H1 (cell line): ENCODE measurements around the gene PAGE2B. TPM values are rescaled to one million over a fixed set of nuclear protein-coding genes. Genes with fewer than 3 reads are reported as not detected.

Experiments used
- CTCF ChIA-PET: fragments of 300-600 bp; sonication (Branson Sonifier 250); formaldehyde crosslinking; loops from one replicate; lab custom pipeline; 2021; ENCODE audit not compliant: partially characterized antibody; lab: Charles Lee
- POLR2A ChIA-PET: fragments of 300-600 bp; sonication (Branson Sonifier 250); formaldehyde crosslinking; loops from one replicate; lab custom pipeline; 2021; ENCODE audit warnings: inconsistent platforms; ENCODE audit not compliant: partially characterized antibody; lab: Charles Lee
- DNase-seq, 2 experiments: peaks; one replicate each; pipeline versions ENCODE4 v3.0.0 to v3.0.0-alpha.2; 2010 to 2022; ENCODE audit warnings: low spot score in 2 of 2, low read depth in 1 of 2, mixed read lengths in 1 of 2
- FAIRE-seq: peaks from 2 replicates; lab custom pipeline; 2011; peaks lifted over from hg19 to GRCh38; lab: Jason Lieb, UNC
- H2AFZ ChIP-seq: 2 replicates; pipeline ENCODE4 v1.8.1; 2012; ENCODE audit warnings: low read length, inconsistent platforms
- H2AK5ac ChIP-seq: 2 replicates; pipeline ENCODE4 v1.6.1; 2013; ENCODE audit warnings: low read depth, low read length
- H2BK120ac ChIP-seq: replicated peaks from 2 replicates; pipeline ENCODE3; 2013; ENCODE audit warnings: low read depth, low read length, inconsistent platforms
- H2BK12ac ChIP-seq: 2 replicates; pipeline ENCODE4 v1.6.1; 2013; ENCODE audit warnings: low read depth, low read length
- H2BK15ac ChIP-seq: 2 replicates; pipeline ENCODE4 v1.6.1; 2013; ENCODE audit warnings: low read length
- H2BK20ac ChIP-seq: 2 replicates; pipeline ENCODE4 v1.6.1; 2013; ENCODE audit warnings: low read length
- H2BK5ac ChIP-seq: 2 replicates; pipeline ENCODE4 v1.6.1; 2013; ENCODE audit warnings: low read depth, low read length
- H3K14ac ChIP-seq: 2 replicates; pipeline ENCODE4 v1.6.1; 2013; ENCODE audit warnings: inconsistent platforms; ENCODE audit not compliant: insufficient read length
- H3K18ac ChIP-seq: 2 replicates; pipeline ENCODE4 v1.6.1; 2013; ENCODE audit warnings: low read length; ENCODE audit errors: extremely low read depth
- H3K23ac ChIP-seq: 2 replicates; pipeline ENCODE4 v1.6.1; 2013; ENCODE audit warnings: inconsistent platforms; ENCODE audit not compliant: insufficient read length
- H3K23me2 ChIP-seq: 2 replicates; pipeline ENCODE4 v1.6.1; 2013; ENCODE audit warnings: low read depth, low read length
- H3K27ac ChIP-seq: 2 replicates; pipeline ENCODE4 v1.6.1; 2011; ENCODE audit warnings: low read depth, low read length, inconsistent platforms
- H3K27me3 ChIP-seq, 4 experiments: replicated peaks in 1 of 4; 1 replicate in 1 of 4; 2 replicates in 3 of 4; pipeline versions ENCODE4 v1.6.1 to v1.8.1; 2011 to 2013; ENCODE audit warnings: low read length in 3 of 4, mild to moderate bottlenecking in 3 of 4, inconsistent platforms in 2 of 4, mixed read lengths in 2 of 4, moderate library complexity in 1 of 4; ENCODE audit not compliant: control insufficient read depth in 3 of 4, insufficient read depth in 3 of 4; ENCODE audit errors: extremely low read depth in 1 of 4
- H3K36me3 ChIP-seq, 4 experiments: 2 replicates each; pipeline versions ENCODE4 v1.6.1 to v1.8.1; 2011 to 2013; ENCODE audit warnings: mild to moderate bottlenecking in 4 of 4, low read length in 3 of 4, moderate library complexity in 2 of 4, control low read depth in 1 of 4, inconsistent platforms in 1 of 4; ENCODE audit not compliant: insufficient read depth in 4 of 4, control insufficient read depth in 2 of 4
- H3K4ac ChIP-seq: replicated peaks from 2 replicates; pipeline ENCODE3; 2013; ENCODE audit warnings: low read length, low read depth, mixed read lengths, inconsistent platforms; ENCODE audit not compliant: insufficient read length
- H3K4me1 ChIP-seq, 4 experiments: replicated peaks in 1 of 4; 1 replicate in 1 of 4; 2 replicates in 3 of 4; pipeline versions ENCODE4 v1.6.1 to v1.8.1; 2011 to 2013; ENCODE audit warnings: low read length in 3 of 4, inconsistent platforms in 2 of 4, mixed read lengths in 1 of 4; ENCODE audit not compliant: insufficient read depth in 4 of 4, control insufficient read depth in 3 of 4
- H3K4me2 ChIP-seq, 2 experiments: 2 replicates each; pipeline versions ENCODE4 v1.6.1 to v1.8.1; 2011 to 2013; ENCODE audit warnings: low read depth in 2 of 2, low read length in 2 of 2, control low read depth in 1 of 2, inconsistent platforms in 1 of 2, mild to moderate bottlenecking in 1 of 2; ENCODE audit not compliant: insufficient read depth in 1 of 2
- H3K4me3 ChIP-seq, 4 experiments: fragments of 200-600, 300-600 bp in 1 of 4; sonication (generic), shearing (Covaris generic), sonication (Bioruptor Twin) in 1 of 4; 2 replicates each; pipeline versions ENCODE4 v1.5.1 to v1.8.1; 2011 to 2016; ENCODE audit warnings: low read length in 4 of 4, low read depth in 3 of 4, control low read depth in 2 of 4, inconsistent platforms in 2 of 4, mild to moderate bottlenecking in 2 of 4, mixed read lengths in 1 of 4, moderate library complexity in 1 of 4; ENCODE audit not compliant: insufficient read depth in 2 of 4; ENCODE audit errors: extremely low read depth in 1 of 4
- H3K56ac ChIP-seq: replicated peaks from 2 replicates; pipeline ENCODE3; 2013; ENCODE audit warnings: low read depth, mild to moderate bottlenecking, mixed read lengths, low read length, inconsistent platforms; ENCODE audit not compliant: insufficient read length
- H3K79me1 ChIP-seq: 2 replicates; pipeline ENCODE4 v1.6.1; 2013; ENCODE audit warnings: low read depth, low read length, control low read depth
- H3K79me2 ChIP-seq, 2 experiments: 2 replicates each; pipeline versions ENCODE4 v1.6.1 to v1.8.1; 2012 to 2013; ENCODE audit warnings: low read length in 2 of 2, mild to moderate bottlenecking in 2 of 2, inconsistent platforms in 1 of 2; ENCODE audit not compliant: insufficient read depth in 2 of 2, control insufficient read depth in 1 of 2
- H3K9ac ChIP-seq, 4 experiments: replicated peaks in 1 of 4; 1 replicate in 1 of 4; 2 replicates in 3 of 4; pipeline versions ENCODE4 v1.6.1 to v1.8.1; 2011 to 2013; ENCODE audit warnings: low read depth in 3 of 4, low read length in 3 of 4, control low read depth in 2 of 4, mild to moderate bottlenecking in 2 of 4, moderate library complexity in 2 of 4, inconsistent platforms in 1 of 4; ENCODE audit errors: extremely low read depth in 1 of 4
- H3K9me3 ChIP-seq, 2 experiments: 2 replicates each; pipeline versions ENCODE4 v1.6.1 to v1.8.1; 2012 to 2013; ENCODE audit warnings: mild to moderate bottlenecking in 2 of 2, moderate library complexity in 2 of 2, control low read depth in 1 of 2, inconsistent platforms in 1 of 2, low read depth in 1 of 2, low read length in 1 of 2, mixed read lengths in 1 of 2; ENCODE audit not compliant: insufficient read depth in 2 of 2
- H4K20me1 ChIP-seq, 2 experiments: replicated peaks in 1 of 2; 2 replicates each; pipeline versions ENCODE3 to v1.8.1; 2011 to 2013; ENCODE audit warnings: inconsistent platforms in 2 of 2, low read length in 2 of 2, mild to moderate bottlenecking in 1 of 2; ENCODE audit not compliant: insufficient read depth in 2 of 2, control insufficient read depth in 1 of 2
- H4K5ac ChIP-seq: 2 replicates; pipeline ENCODE4 v1.6.1; 2013; ENCODE audit warnings: low read length, low read depth, mixed read lengths, inconsistent platforms; ENCODE audit not compliant: insufficient read length
- H4K8ac ChIP-seq: 2 replicates; pipeline ENCODE4 v1.8.0; 2013; ENCODE audit warnings: mild to moderate bottlenecking, moderate library complexity, low read length, inconsistent platforms; ENCODE audit not compliant: insufficient read depth; ENCODE audit errors: extremely low read depth
- H4K91ac ChIP-seq: replicated peaks from 2 replicates; pipeline ENCODE3; 2013; ENCODE audit warnings: low read length, mixed read lengths, inconsistent platforms; ENCODE audit not compliant: insufficient read length
- BACH1 ChIP-seq: IDR thresholded peaks from 2 replicates; pipeline ENCODE4 v1.6.1; 2012; ENCODE audit warnings: low read length, improper control_type of control experiment
- BRCA1 ChIP-seq: IDR thresholded peaks from 2 replicates; pipeline ENCODE4 v1.6.1; 2012; ENCODE audit warnings: low read depth, low read length, improper control_type of control experiment
- CBX8 ChIP-seq: fragments of 300-800, 300-1000 bp; sonication (generic); IDR thresholded peaks from 2 replicates; pipeline ENCODE4 v1.7.1; 2016; ENCODE audit warnings: low read depth, low read length, borderline replicate concordance
- GABPA ChIP-seq: IDR thresholded peaks from 2 replicates; pipeline ENCODE4 v1.6.1; 2011; ENCODE audit warnings: mild to moderate bottlenecking, low read length, moderate library complexity, borderline replicate concordance; ENCODE audit not compliant: insufficient read depth
- KDM1A ChIP-seq: fragments of 200-600, 300-600 bp; sonication (generic); IDR thresholded peaks from 2 replicates; pipeline ENCODE4 v1.7.1; 2016; ENCODE audit warnings: mild to moderate bottlenecking, low read length, borderline replicate concordance
- POLR2AphosphoS5 ChIP-seq: IDR thresholded peaks from 2 replicates; pipeline ENCODE4 v1.6.1; 2011; ENCODE audit warnings: low read depth, low read length
- POU5F1 ChIP-seq: IDR thresholded peaks from 2 replicates; pipeline ENCODE4 v1.6.1; 2011; ENCODE audit warnings: low read depth, mild to moderate bottlenecking, low read length, moderate library complexity
- RBBP5 ChIP-seq: IDR thresholded peaks from 2 replicates; pipeline ENCODE4 v1.7.1; 2012; ENCODE audit warnings: low read depth, mild to moderate bottlenecking, inconsistent platforms, low read length, moderate library complexity, borderline replicate concordance
- SP1 ChIP-seq: IDR thresholded peaks from 2 replicates; pipeline ENCODE4 v1.6.1; 2011; ENCODE audit warnings: low read depth, low read length
- SP4 ChIP-seq: IDR thresholded peaks from 2 replicates; pipeline ENCODE4 v1.6.1; 2012; ENCODE audit warnings: low read length, inconsistent platforms
- SUZ12 ChIP-seq: fragments of 200-600 bp; sonication (generic); IDR thresholded peaks from 2 replicates; pipeline ENCODE4 v1.6.1; 2012; ENCODE audit warnings: mild to moderate bottlenecking, inconsistent platforms, low read length, moderate library complexity, mixed read lengths
- WGBS, 2 experiments: shearing (Covaris generic) in 1 of 2; methylation state at CpG; one replicate each; pipeline versions ENCODE4 v1.1.6 to v1.1.7; 2013 to 2015; ENCODE audit warnings: low lambda C conversion rate in 2 of 2, mixed read lengths in 2 of 2, inconsistent platforms in 1 of 2, low coverage in 1 of 2, missing lambda C conversion rate in 1 of 2; ENCODE audit not compliant: insufficient replicate concordance in 2 of 2, insufficient coverage in 1 of 2, insufficient read length in 1 of 2; ENCODE audit errors: extremely low coverage in 1 of 2, missing lambda C conversion rate in 1 of 2; 5-methylcytosine and 5-hydroxymethylcytosine counted together
- polyA plus RNA-seq, 7 experiments: library from polyadenylated mRNA; depleted of rRNA in 3 of 7; stranded (reverse) in 5 of 7; unstranded in 2 of 7; fragments of >200 nt in 5 of 7; fragments of 200-250 nt in 2 of 7; gene quantifications; 1 replicate in 5 of 7; 2 replicates in 1 of 7; 4 replicates in 1 of 7; pipeline versions ENCODE4 v1.2.1 to v1.2.3, GENCODE V29; 2011 to 2013; ENCODE audit warnings: missing spikeins in 2 of 7, mixed read lengths in 2 of 7
- total RNA-seq: library from RNA; stranded (reverse); fragmentation: NEBNext Ultra II Directional; extraction: Animal tissue kit (Norgen Biotek cat#: 25700); gene quantifications from 2 replicates; pipeline ENCODE4 v1.2.1, GENCODE V29; 2021

The PAGE2B gene
- total and polyA plus RNA-seq, 2 of the 8 experiments (the other 6 are each of a cell fraction or from before 2014, with no cell fraction given) = not detected

DNA sequence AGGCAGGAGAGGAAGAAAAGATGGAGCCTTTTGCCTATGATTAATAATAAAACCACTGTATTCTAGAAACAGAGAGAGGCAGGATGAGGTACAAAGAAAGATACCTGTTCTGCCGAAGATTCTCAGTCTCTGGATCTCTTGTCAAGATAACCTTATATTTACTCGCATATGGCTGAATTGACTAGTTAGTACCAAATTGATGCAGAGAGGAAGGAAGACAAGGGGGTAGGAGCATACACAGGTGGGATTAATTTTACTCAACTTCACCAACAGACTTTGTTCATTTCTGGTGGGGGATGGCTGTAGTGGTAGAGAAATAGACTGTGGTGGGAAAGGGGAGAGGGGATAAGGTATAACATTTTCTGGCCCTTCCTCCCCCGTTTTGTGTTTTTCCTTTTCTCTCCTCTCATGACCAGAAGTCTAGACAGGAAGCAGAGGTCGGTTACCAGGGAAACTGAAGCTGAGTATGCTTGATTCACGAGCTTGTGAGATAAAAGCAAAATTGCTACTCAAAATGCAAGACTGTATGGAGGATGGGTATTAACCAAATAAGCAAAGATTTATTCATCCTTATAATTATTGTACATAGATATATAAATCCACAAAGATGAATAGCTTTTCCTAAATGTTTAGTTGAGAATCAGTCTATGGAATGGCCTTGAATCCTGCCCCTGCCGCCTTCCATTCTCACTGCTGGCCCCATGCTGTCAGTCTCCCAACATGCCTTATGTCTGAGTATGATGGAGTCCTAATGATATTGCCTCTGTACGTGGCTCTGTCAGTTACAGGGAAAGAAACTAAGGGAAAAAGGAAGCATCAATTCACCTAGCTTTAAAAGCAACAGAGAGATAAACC lies 17.8 kb upstream of the PAGE2B start:
- no peak overlapping the region for H3K56ac ChIP-seq
- no peak overlapping the region for H2BK5ac ChIP-seq
- no peak overlapping the region for H2BK15ac ChIP-seq
- H4K8ac ChIP-seq = no peak overlapping the region
- no peak overlapping the region for H3K4me2 ChIP-seq
- no peaks in the 10 kb centered on the region for H3K79me2 ChIP-seq
- CTCF ChIA-PET = interaction anchor here (1.0 kb wide), 1 partner anchor 504 kb away, joined by 3 read pairs; no protein-coding TSS in a partner anchor
- no peaks in the 10 kb centered on the region for H3K79me1 ChIP-seq
- H4K91ac ChIP-seq = no peak overlapping the region
- no peak overlapping the region for H2BK12ac ChIP-seq
- no peak overlapping the region for H3K4me3 ChIP-seq
- no peaks in the 10 kb centered on the region for H3K4me1 ChIP-seq
- H4K20me1 ChIP-seq = no peaks in the 10 kb centered on the region
- FAIRE-seq = no peak
- POLR2A ChIA-PET = no interaction called here
- no peak overlapping the region for H4K5ac ChIP-seq
- no peak overlapping the region for H3K14ac ChIP-seq
- no peak overlapping the region for H3K18ac ChIP-seq
- H2AFZ ChIP-seq = no peak overlapping the region
- H3K23me2 ChIP-seq = no peaks in the 10 kb centered on the region
- no peak overlapping the region for H3K9ac ChIP-seq
- H2BK120ac ChIP-seq = no peak overlapping the region
- no peaks in the 10 kb centered on the region for H3K36me3 ChIP-seq
- DNase-seq = no peak
- no peak overlapping the region for H3K4ac ChIP-seq
- no peaks in the 10 kb centered on the region for H3K27me3 ChIP-seq
- peaks cover 0 to 7% of the 10 kb centered on the region in 2 experiments; a peak in 2 of 4 replicates for H3K9me3 ChIP-seq
- no peak overlapping the region for H2BK20ac ChIP-seq
- no peak overlapping the region for H3K23ac ChIP-seq
- H3K27ac ChIP-seq = no peak overlapping the region
- WGBS, 2 experiments = 59% methylated on average over 5 of the region's 7 CpGs; no CpG with 5 or more reads in 1 of the 2 experiments
- no peak overlapping the region for H2AK5ac ChIP-seq
- TF ChIP-seq SP1 = no peak
- TF ChIP-seq POU5F1 = no peak
- no peak for TF ChIP-seq SUZ12
- no peak for TF ChIP-seq CBX8
- no peak for TF ChIP-seq POLR2AphosphoS5
- TF ChIP-seq RBBP5 = no peak
- no peak for TF ChIP-seq BACH1
- TF ChIP-seq GABPA = no peak
- TF ChIP-seq BRCA1 = no peak
- TF ChIP-seq KDM1A = no peak
- TF ChIP-seq SP4 = no peak
